H1 (cell line): ENCODE measurements around the gene C12orf75. TPM values are rescaled to one million over a fixed set of nuclear protein-coding genes. Genes with fewer than 3 reads are reported as not detected.

ENCODE experiments used
- polyA plus RNA-seq, 7 experiments: library from polyadenylated mRNA; depleted of rRNA in 3 of 7; stranded (reverse) in 5 of 7; unstranded in 2 of 7; fragments of >200 nt in 5 of 7; fragments of 200-250 nt in 2 of 7; gene quantifications; 1 replicate in 5 of 7; 2 replicates in 1 of 7; 4 replicates in 1 of 7; pipeline versions ENCODE4 v1.2.1 to v1.2.3, GENCODE V29; 2011 to 2013; ENCODE audit warnings: missing spikeins in 2 of 7, mixed read lengths in 2 of 7
- total RNA-seq: library from RNA; stranded (reverse); fragmentation: NEBNext Ultra II Directional; extraction: Animal tissue kit (Norgen Biotek cat#: 25700); gene quantifications from 2 replicates; pipeline ENCODE4 v1.2.1, GENCODE V29; 2021

The C12orf75 gene
- total and polyA plus RNA-seq, 2 of the 8 experiments (the other 6 are each of a cell fraction or from before 2014, with no cell fraction given), result 26.4 to 41.2 TPM

Other genes starting within 250 kb of the C12orf75 start
- 4.4 and 7.2 TPM in 2 replicates for gene ALDH1L2, start 246.2 kb upstream of the C12orf75 start, total RNA-seq
- 3.7 and 3.9 TPM in 2 replicates for gene ALDH1L2, start 246.2 kb upstream of the C12orf75 start, polyA plus RNA-seq (2011; rRNA removed)
- 38.5 and 40.2 TPM in 2 replicates for gene WASHC4, start 223.0 kb upstream of the C12orf75 start, total RNA-seq
- gene WASHC4, start 223.0 kb upstream of the C12orf75 start, polyA plus RNA-seq (2011; rRNA removed), result 6.8 and 13.0 TPM in 2 replicates
- 19.0 and 22.9 TPM in 2 replicates for gene APPL2, start 94.5 kb upstream of the C12orf75 start, total RNA-seq
- gene APPL2, start 94.5 kb upstream of the C12orf75 start, polyA plus RNA-seq (2011; rRNA removed), result 8.9 TPM in 2 replicates